ENCODE results near the gene SPAG5. TPM values are rescaled to one million over a fixed set of nuclear protein-coding genes. Genes with fewer than 3 reads are reported as not detected.

SPAG5 gene
- total and polyA plus RNA-seq, 9 of the 15 experiments (the other 6 are each of a cell fraction or from before 2014, with no cell fraction given) = 94.4 to 286 (median 151) TPM

DNA sequence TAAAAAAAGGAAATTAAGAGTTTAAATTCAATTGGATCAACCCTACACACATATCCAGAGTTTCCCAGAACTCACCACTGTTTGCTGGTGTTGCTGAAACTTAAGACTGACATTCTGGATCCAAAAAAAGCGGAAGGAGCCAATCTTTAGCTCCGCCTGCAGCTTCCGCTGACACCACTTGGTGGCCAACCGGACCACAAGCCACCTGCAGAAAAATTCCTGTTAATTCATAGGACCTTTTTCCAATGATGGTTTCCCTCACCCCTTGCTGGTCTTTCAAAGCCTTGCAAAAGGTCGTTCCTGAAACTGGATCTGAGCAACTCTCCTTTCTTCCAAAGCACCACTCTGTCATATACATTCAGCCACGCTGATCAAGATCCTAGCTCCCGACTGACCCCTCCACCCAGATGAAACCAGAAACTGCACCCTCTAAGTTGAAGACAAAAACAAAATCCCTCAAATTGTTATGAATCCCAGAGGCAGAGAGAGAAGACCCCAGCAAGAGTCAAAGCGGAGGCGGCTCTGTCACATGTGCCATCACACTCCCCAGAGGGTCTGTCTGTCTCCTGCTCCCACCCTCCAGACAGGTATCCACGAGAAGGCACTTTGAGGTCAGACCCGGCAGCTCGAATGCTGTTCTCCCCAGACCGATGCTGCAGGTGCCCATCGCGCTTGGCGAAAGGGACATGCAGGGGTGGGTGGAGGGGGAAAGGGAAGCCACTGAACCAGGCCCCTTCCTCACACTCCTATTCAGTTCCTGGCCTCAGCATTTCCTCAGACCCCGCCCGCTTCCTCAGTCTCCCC lies 45.4 kb upstream of the SPAG5 start (continued):
- TF ChIP-seq FOXP4 (CRISPR knock-in tag; IDR thresholded peaks at IDR 0.05; ENCODE audit: borderline replicate concordance) (no peak), OTX1 (CRISPR knock-in tag; IDR thresholded peaks at IDR 0.05) (no peak; the same call in 1 of the 2 replicates), NR4A1 (CRISPR knock-in tag; IDR thresholded peaks at IDR 0.05) (no peak), NR4A1 (tag; IDR thresholded peaks at IDR 0.05) (no peak), NCOA1 (IDR thresholded peaks at IDR 0.05; ENCODE audit: low read depth) (no peak), ZBTB17 (CRISPR knock-in tag; IDR thresholded peaks at IDR 0.05) (0 out of 2 replicates have a peak, but pooled peaks have one; percentile 24), PURB (CRISPR knock-in tag; IDR thresholded peaks at IDR 0.05; ENCODE audit: low read depth) (no peak), NFE2L1 (tag; IDR thresholded peaks at IDR 0.05; ENCODE audit: borderline replicate concordance, low read depth) (no peak), ZBTB8A (IDR thresholded peaks at IDR 0.05; ENCODE audit: partially characterized antibody) (no peak), MAX (CRISPR knock-in tag; IDR thresholded peaks at IDR 0.05) (0 out of 2 replicates have a peak, but pooled peaks have one; percentile 38), TRIM24 (IDR thresholded peaks at IDR 0.05) (no peak), LCOR (CRISPR knock-in tag; IDR thresholded peaks at IDR 0.05) (no peak), STAG1 (CRISPR knock-in tag; IDR thresholded peaks at IDR 0.05; ENCODE audit: borderline replicate concordance) (no peak), ZC3H11A (IDR thresholded peaks at IDR 0.05; ENCODE audit: low read depth, low read length) (no peak), ZNF395 (CRISPR knock-in tag; IDR thresholded peaks at IDR 0.05) (no peak; the same call in 1 of the 2 replicates), SRSF9 (IDR thresholded peaks at IDR 0.05; ENCODE audit: borderline replicate concordance, low read depth, low read length) (no peak), ZNF274 (IDR thresholded peaks at IDR 0.05; ENCODE audit: borderline replicate concordance, low read depth, low read length) (no peak)
- TF ChIP-seq, protein P1, sequence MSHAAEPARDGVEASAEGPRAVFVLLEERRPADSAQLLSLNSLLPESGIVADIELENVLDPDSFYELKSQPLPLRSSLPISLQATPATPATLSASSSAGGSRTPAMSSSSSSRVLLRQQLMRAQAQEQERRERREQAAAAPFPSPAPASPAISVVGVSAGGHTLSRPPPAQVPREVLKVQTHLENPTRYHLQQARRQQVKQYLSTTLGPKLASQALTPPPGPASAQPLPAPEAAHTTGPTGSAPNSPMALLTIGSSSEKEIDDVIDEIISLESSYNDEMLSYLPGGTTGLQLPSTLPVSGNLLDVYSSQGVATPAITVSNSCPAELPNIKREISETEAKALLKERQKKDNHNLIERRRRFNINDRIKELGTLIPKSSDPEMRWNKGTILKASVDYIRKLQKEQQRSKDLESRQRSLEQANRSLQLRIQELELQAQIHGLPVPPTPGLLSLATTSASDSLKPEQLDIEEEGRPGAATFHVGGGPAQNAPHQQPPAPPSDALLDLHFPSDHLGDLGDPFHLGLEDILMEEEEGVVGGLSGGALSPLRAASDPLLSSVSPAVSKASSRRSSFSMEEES (CRISPR knock-in tag; IDR thresholded peaks at IDR 0.05) = no peak
- TF ChIP-seq, protein P2, sequence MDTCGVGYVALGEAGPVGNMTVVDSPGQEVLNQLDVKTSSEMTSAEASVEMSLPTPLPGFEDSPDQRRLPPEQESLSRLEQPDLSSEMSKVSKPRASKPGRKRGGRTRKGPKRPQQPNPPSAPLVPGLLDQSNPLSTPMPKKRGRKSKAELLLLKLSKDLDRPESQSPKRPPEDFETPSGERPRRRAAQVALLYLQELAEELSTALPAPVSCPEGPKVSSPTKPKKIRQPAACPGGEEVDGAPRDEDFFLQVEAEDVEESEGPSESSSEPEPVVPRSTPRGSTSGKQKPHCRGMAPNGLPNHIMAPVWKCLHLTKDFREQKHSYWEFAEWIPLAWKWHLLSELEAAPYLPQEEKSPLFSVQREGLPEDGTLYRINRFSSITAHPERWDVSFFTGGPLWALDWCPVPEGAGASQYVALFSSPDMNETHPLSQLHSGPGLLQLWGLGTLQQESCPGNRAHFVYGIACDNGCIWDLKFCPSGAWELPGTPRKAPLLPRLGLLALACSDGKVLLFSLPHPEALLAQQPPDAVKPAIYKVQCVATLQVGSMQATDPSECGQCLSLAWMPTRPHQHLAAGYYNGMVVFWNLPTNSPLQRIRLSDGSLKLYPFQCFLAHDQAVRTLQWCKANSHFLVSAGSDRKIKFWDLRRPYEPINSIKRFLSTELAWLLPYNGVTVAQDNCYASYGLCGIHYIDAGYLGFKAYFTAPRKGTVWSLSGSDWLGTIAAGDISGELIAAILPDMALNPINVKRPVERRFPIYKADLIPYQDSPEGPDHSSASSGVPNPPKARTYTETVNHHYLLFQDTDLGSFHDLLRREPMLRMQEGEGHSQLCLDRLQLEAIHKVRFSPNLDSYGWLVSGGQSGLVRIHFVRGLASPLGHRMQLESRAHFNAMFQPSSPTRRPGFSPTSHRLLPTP (IDR thresholded peaks at IDR 0.05; ENCODE audit: borderline replicate concordance, extremely low read depth, insufficient read length) = no peak

Data from K562 (cell line).